Measurements from ENCODE around the gene CACNA2D3. TPM values are rescaled to one million over a fixed set of nuclear protein-coding genes. Genes with fewer than 3 reads are reported as not detected.

Gene CACNA2D3
- total RNA-seq, 1 experiment from 2014 or later: not detected

DNA sequence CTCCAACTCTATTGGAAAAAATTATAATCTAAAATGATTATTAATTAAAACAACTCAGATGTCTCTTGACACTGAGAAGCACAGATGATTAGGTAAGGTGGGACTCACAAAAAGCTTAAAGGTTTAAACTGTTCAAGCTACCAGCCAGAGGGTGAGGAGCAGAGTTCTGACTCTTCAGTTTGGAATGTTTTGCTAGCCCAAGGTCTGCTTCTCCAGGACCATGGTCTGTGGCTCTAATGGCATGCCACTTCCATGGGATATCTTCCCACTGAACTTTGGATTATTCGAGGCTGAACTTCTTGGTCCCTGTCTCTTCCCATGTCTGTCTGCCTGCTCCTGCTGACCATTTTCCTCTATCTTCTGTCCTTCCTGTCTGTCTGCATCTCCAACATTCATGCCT, 49.2 kb downstream of the CACNA2D3 start:
- Histone ChIP-seq H3K27me3 (ENCODE audit: low read length) (peaks cover 6% of the 10 kb centered on the region; the same call in 1 of the 2 replicates), H3K27ac (ENCODE audit: low read length) (no peak overlapping the region), H4K20me1 (ENCODE audit: low read length) (no peaks in the 10 kb centered on the region), H3K9me2 (replicated peaks; ENCODE audit: low read length) (no peaks in the 10 kb centered on the region), H3K9ac (ENCODE audit: low read length) (no peak overlapping the region), H3F3A (ENCODE audit: low read length, unreplicated experiment) (no peaks in the 10 kb centered on the region), H3K4me1 (ENCODE audit: insufficient read depth, low read length) (no peaks in the 10 kb centered on the region), H3K4me2 (ENCODE audit: low read length) (no peak overlapping the region), H3K79me2 (ENCODE audit: low read length) (no peaks in the 10 kb centered on the region), H3K36me3 (ENCODE audit: low read depth, low read length) (no peaks in the 10 kb centered on the region), H3K4me3 (ENCODE audit: low read length) (no peak overlapping the region), H3K9me3 (ENCODE audit: low read length) (no peaks in the 10 kb centered on the region), H2AFZ (ENCODE audit: low read length) (no peak overlapping the region)
- intact Hi-C loops (cut with micrococcal nuclease): no loop called here
- BruUV-seq (replicated peaks): no TSS peak
- ChIA-PET CTCF (no interaction called here), POLR2A (ENCODE audit: unreplicated experiment) (no interaction called here)
- ATAC-seq: no peak
- no peak for DNase-seq
- TF ChIP-seq EZH2phosphoT487 (IDR thresholded peaks at IDR 0.05; ENCODE audit: borderline replicate concordance, low read length) (no peak), CTCF (conservative IDR thresholded peaks at IDR 0.05; ENCODE audit: low read depth, low read length) (no peak), EZH2 (IDR thresholded peaks at IDR 0.05; ENCODE audit: low read length, unreplicated experiment) (no peak)

GRCh38 chr3:54171951-54172350, 49.6 kb downstream of the CACNA2D3 start:
- Histone ChIP-seq H3K27ac (ENCODE audit: low read length) (no peak overlapping the region), H3K9me2 (replicated peaks; ENCODE audit: low read length) (no peaks in the 10 kb centered on the region), H3F3A (ENCODE audit: low read length, unreplicated experiment) (no peaks in the 10 kb centered on the region), H3K36me3 (ENCODE audit: low read depth, low read length) (no peaks in the 10 kb centered on the region), H3K9me3 (ENCODE audit: low read length) (no peaks in the 10 kb centered on the region), H3K4me3 (ENCODE audit: low read length) (no peak overlapping the region), H3K79me2 (ENCODE audit: low read length) (no peaks in the 10 kb centered on the region), H4K20me1 (ENCODE audit: low read length) (no peaks in the 10 kb centered on the region), H2AFZ (ENCODE audit: low read length) (no peak overlapping the region), H3K4me1 (ENCODE audit: insufficient read depth, low read length) (no peaks in the 10 kb centered on the region), H3K4me2 (ENCODE audit: low read length) (no peak overlapping the region), H3K27me3 (ENCODE audit: low read length) (peaks cover 6% of the 10 kb centered on the region; the same call in 1 of the 2 replicates), H3K9ac (ENCODE audit: low read length) (no peak overlapping the region)
- DNase-seq (no peak), ATAC-seq (no peak)
- CTCF ChIA-PET: no interaction called here
- no TSS peak for BruUV-seq (replicated peaks)
- intact Hi-C loops (cut with micrococcal nuclease): no loop called here
- TF ChIP-seq CTCF (conservative IDR thresholded peaks at IDR 0.05; ENCODE audit: low read depth, low read length) (no peak), EZH2phosphoT487 (IDR thresholded peaks at IDR 0.05; ENCODE audit: borderline replicate concordance, low read length) (no peak), EZH2 (IDR thresholded peaks at IDR 0.05; ENCODE audit: low read length, unreplicated experiment) (no peak)
- POLR2A ChIA-PET (ENCODE audit: unreplicated experiment): no interaction called here

- no peaks in the 10 kb centered on the region for H4K20me1 ChIP-seq (ENCODE audit: low read length)
- no peak overlapping the region for H3K4me3 ChIP-seq (ENCODE audit: low read length)
- DNase-seq: no peak
- H3K9ac ChIP-seq (ENCODE audit: low read length): no peak overlapping the region
- H3K4me2 ChIP-seq (ENCODE audit: low read length): no peak overlapping the region
- no peak overlapping the region for H2AFZ ChIP-seq (ENCODE audit: low read length)
- BruUV-seq (replicated peaks): no TSS peak
- H3K27ac ChIP-seq (ENCODE audit: low read length): no peak overlapping the region
- H3K9me2 ChIP-seq (replicated peaks; ENCODE audit: low read length): no peaks in the 10 kb centered on the region
- ChIA-PET CTCF (no interaction called here), POLR2A (ENCODE audit: unreplicated experiment) (no interaction called here)
- peaks cover 12% of the 10 kb centered on the region; the same call in 1 of the 2 replicates for H3K27me3 ChIP-seq (ENCODE audit: low read length)
- H3K4me1 ChIP-seq (ENCODE audit: insufficient read depth, low read length): no peaks in the 10 kb centered on the region
- intact Hi-C loops (cut with micrococcal nuclease): no loop called here
- no peaks in the 10 kb centered on the region for H3F3A ChIP-seq (ENCODE audit: low read length, unreplicated experiment)
- H3K36me3 ChIP-seq (ENCODE audit: low read depth, low read length): no peaks in the 10 kb centered on the region
- TF ChIP-seq EZH2phosphoT487 (IDR thresholded peaks at IDR 0.05; ENCODE audit: borderline replicate concordance, low read length) (no peak), CTCF (conservative IDR thresholded peaks at IDR 0.05; ENCODE audit: low read depth, low read length) (no peak), EZH2 (IDR thresholded peaks at IDR 0.05; ENCODE audit: low read length, unreplicated experiment) (no peak)
- no peaks in the 10 kb centered on the region for H3K79me2 ChIP-seq (ENCODE audit: low read length)
- ATAC-seq: no peak
- no peaks in the 10 kb centered on the region; the same call in 1 of the 2 replicates for H3K9me3 ChIP-seq (ENCODE audit: low read length)
Measured at GRCh38 chr3:54173371-54173770, 51.0 kb downstream of the CACNA2D3 start.
